HG03159 (cell line): Measurements from ENCODE around the gene NRSN2.
"Not testable (repeated sequence)": the region's sequence is repeated elsewhere in the genome, so short reads cannot be mapped to it uniquely, and the experiment has no call there.

Experiments used
- ATAC-seq: cut with Tn5 transposase; IDR thresholded peaks from one replicate; pipeline ENCODE4 v1.9.1; 2021; ENCODE audit warnings: mild to moderate bottlenecking, moderate library complexity; ENCODE audit not compliant: unreplicated experiment

NRSN2 gene

GRCh38 chr20:325045-325888 is 21.6 kb upstream of the NRSN2 start, which contains the start of gene SOX12:
SOX12 (plus strand) TSS chr20:325552; CDS start chr20:325925, 373 bp downstream.
- peak; percentile 69 for ATAC-seq

DNA sequence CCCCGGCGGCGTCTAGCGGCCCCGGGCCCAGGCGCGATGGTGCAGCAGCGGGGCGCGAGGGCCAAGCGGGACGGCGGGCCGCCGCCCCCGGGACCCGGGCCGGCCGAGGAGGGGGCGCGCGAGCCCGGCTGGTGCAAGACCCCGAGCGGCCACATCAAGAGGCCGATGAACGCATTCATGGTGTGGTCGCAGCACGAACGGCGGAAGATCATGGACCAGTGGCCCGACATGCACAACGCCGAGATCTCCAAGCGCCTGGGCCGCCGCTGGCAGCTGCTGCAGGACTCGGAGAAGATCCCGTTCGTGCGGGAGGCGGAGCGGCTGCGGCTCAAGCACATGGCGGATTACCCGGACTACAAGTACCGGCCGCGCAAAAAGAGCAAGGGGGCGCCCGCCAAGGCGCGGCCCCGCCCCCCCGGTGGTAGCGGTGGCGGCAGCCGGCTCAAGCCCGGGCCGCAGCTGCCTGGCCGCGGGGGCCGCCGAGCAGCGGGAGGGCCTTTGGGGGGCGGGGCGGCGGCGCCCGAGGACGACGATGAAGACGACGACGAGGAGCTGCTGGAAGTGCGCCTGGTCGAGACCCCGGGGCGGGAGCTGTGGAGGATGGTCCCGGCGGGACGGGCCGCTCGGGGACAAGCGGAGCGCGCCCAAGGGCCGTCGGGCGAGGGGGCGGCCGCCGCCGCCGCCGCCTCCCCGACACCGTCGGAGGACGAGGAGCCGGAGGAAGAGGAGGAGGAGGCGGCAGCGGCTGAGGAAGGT is 20.8 kb upstream of the NRSN2 start:
- peak; percentile 9 for ATAC-seq

GRCh38 chr20:326645-327185 is 20.2 kb upstream of the NRSN2 start:
- ATAC-seq, result no peak

- ATAC-seq, result no peak
These were observed 19.5 kb upstream of the NRSN2 start for GRCh38 chr20:327186-328026.

DNA sequence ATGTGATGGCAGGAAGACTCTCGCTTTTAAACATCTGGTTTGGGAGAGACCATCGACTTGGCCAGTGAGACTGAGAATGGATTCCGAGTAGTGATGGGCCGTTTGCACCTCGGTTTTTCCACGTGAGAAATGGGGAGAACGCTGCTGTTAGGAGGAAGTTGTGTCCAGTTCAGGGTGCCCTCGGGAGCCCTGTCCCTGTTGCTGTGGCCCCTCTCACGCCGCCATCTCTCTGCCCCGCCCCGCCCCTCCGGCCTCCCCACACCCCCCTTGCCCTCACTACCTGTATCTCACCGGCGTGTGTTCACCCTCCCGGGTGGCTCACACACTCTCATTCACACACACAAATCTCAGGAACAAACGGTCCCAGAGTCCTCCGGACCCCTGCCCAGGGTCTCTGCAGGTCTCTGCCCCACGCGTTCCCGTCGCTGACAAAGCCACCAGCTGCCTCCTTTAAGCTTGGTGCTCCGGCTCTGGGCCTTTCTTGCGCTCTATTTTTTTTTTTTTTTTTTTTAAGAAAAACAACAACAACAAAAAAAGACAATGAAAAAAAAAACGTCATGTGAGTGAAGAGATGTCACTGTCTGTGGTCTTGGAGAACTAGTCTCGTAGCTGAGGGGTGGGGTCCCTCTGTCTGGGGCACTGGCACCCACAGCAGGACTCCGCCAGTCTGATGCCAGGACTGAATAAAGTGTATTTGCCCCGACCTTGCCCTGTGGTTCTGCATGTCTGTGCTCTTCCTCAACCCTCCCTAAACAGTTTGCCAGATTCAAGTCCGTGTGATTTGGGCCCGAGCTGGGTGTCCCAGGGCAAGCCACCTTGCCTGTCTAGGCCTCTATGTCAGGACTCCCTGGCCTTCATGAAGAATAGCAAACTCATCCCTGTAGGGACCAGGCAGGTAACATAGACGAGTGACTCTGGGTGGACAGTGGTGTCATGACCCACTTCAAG is 18.6 kb upstream of the NRSN2 start:
- no peak for ATAC-seq

DNA sequence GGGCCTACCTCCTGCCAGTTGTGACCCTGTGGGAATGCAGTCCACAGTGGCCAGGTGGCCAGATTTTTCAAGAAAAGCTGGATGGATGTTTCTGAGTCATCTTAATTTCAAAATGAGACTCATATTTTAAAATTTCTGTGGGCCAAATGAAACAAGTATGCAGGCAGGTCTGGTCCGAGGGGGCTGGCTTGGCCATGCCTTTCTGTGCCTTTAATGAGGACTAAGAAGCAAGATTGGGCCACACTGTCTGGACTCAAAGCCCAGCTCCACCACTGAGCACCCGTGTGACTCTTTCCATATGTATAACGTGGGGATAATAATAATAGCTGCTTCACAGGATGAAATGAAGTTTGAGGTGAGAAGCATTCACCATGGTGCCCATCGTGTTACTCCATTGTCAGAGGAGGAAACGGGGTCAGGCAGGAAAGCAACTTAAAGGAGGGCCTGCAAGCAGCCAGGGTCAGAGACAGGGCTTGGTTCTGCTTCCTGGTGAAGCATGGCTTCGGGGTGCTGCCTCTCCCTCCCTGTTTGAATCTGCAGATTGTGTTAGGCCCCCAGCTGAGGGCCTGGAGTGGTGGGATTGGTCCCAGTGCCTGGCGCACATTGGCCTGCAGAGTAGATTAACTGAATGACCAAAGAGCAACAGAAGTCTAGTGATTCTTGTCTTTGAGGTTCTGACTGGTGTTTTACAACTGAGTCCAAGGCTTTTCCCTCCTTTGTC is 17.8 kb upstream of the NRSN2 start:
- no peak for ATAC-seq

DNA sequence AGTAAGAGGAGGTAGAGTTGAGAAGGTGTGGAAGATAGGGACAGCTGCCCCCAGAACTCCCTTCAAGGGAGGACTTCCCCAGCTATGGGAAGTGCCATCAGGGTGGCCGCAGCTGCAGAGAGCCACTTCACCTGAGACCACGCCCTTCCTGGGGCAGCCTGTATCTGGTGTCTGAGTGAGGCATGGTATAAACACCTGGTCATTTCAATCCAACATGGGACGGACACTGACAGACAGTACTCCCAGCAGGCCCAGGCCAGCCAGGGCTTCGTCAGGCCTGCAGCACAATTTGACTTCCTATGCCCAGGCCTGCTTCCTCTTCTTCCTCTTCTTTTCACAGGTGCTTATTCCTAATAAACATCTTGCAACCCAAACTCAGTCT is 17.1 kb upstream of the NRSN2 start:
- no peak for ATAC-seq

DNA sequence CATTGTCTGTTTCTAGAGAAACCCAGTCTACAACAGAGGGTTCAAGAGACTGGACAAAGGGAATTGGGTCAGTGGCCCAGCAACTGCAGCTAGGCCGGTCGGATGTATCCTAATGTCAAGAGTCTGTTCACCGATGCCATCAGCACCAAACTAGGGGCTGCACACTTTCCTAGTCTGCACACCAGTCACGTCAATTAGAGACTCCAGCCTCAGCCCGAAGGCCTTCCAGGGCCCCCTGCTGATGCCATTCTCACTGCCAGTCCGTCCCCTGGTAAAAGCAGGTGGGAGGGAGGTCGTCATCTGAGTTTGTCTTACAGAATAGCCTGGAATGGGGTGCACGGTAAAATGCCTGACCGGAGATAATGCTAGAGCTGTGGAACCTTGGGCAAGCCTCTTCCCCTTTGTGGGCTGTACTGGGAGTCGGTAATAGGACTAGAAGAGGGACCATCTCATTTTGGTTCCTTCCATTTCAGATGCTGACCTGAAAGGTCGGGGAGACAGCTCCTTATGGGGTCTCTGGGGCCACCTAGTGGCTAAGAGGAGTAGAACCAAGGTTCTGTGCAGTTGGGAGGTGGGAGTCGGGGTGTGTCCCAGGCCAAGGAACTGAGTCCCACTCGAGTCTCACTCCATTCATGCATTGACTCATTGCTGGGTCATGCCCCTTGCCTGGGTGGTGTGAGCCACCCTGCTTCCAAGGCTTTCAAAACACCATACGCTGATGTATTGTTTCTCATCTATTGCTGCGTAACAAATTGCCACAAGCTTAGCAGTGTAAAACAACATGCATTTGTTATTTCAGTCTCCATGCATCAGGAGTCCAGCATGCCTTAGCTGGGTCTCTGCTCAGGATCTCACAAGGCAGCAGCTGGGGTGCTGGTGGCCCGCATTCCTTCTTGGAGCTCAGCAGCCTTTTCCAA is 16.4 kb upstream of the NRSN2 start:
- no peak for ATAC-seq

- ATAC-seq, result no peak
These were observed 12.3 kb upstream of the NRSN2 start for GRCh38 chr20:334578-334977.

- not testable (repeated sequence) for ATAC-seq
These were observed 10.9 kb upstream of the NRSN2 start for GRCh38 chr20:336040-336439.

DNA sequence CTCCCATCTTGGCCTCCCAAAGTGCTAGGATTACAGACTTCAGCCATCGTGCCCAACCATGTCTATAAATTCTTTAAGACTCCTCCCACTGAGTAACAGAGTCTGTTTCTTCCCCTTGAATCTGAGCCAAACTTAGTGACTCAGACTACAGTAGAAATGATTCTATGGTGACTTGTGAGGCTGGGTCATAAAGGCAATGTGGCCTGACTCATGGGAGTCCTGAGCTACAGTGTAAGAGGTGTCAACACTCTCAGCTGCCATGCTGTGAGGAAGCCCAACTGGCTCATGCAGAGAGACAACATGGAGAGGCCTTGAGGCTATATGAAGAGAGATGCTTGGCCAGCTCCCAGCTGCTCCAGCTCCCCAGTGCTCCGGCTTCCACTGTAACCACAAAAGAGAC is 5.2 kb upstream of the NRSN2 start:
- no peak for ATAC-seq

GRCh38 chr20:343107-343506 is 3.8 kb upstream of the NRSN2 start:
- no peak for ATAC-seq

DNA sequence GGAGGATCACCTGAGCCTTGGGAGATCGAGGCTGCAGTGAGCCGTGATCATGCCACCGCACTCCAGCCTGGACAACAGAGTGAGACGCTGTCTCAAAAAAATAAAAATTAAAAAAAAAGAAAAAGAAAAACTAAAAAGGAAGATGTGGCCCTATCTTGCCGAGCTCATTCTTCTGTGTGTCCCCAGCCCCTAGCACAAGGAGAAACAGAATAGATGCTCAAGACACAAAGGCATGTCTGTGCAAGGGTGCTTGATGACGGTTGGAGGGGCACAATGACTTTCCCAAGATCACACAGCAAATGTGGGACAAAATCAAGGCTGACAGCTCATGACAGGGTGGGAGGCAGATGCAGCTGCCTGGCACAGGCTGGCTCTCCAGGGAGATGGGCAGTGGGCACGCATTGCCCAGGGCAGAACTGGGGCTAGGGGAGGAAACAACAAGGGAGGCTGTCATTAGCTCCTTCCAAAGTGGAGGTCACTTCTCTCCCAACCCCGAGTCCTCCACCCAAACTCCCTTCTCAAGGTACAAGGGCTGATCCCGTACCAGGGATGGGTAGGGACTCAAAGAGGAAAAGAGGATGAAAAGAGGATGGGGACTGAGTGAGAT is 775 bp upstream of the NRSN2 start:
- no peak for ATAC-seq

DNA sequence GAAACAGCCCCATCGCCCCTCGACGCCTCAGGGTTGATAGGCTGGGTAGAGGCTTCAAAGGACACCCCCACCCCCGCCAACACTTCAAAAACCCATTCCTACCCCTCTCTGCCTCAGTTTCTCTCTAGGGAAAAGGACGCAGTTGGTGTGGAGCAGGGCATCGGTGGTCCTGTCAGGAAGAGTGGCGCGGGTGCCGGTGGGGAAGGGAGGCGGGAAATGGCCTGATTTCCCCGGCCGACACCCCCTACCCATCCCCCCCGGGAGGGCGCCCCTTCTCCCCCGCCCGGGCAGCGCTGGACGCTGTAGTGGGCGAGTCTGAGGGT is 367 bp downstream of the NRSN2 start:
- ATAC-seq, result peak; percentile 3

DNA sequence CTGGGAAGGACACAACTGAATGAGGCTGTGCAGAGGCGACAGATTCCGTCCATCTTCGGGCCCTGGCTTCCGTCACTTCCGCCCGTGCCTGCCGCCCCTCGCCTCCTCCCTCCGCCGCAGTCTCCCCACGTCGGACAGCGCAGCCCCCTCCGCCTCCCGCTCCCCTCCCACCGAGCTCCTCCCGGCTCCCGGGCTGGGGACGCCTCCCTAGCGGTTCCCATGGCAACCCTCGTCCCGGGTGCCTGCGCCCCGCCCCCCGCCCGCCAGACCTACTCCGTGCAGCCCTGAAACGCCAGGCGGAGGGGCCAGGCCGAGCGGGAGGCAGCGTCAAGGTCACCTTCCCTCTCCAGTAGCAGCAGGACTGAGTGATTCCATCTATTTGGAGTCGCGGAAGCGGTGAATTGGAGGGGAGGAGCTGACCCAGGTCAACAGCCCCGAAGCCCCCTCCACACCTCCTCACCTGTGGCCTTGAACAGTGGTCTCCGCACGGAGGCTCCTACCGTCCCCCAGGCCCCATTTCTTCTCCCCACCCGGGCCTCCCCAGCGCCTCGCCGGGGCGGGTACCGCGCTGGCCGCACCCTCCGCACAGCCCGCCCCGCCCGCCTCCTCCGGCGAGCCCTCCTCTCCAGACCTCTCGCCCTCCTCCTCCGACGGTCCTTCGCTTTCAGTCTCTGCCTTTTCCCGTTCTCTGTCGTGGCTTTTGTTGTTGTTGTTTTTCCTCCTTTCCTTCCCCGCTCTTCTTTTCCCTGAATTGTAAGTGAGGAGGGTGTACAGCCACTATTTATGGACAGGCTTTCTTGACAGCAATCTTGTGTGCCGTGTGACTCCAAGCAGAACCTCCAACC is 951 bp downstream of the NRSN2 start:
- ATAC-seq, result peak; percentile 71

GRCh38 chr20:348972-349841 is 2.3 kb downstream of the NRSN2 start:
- ATAC-seq, result no peak
